ENCODE data around the gene ABCG5.

The ABCG5 gene

GRCh38 chr2:43810888-43811287 lies 27.8 kb downstream of the ABCG5 start:
- in situ Hi-C loops (cut with MboI; ENCODE audit: low sequenced_read_pairs) = no loop called here

- in situ Hi-C loops (cut with MboI; ENCODE audit: low sequenced_read_pairs) = no loop called here
Measured at GRCh38 chr2:43810452-43810851, 28.2 kb downstream of the ABCG5 start.

- in situ Hi-C loops (cut with MboI; ENCODE audit: low sequenced_read_pairs) = no loop called here
Measured at GRCh38 chr2:43806719-43807031, 32.0 kb downstream of the ABCG5 start.

GRCh38 chr2:43803113-43803512 lies 35.5 kb downstream of the ABCG5 start:
- in situ Hi-C loops (cut with MboI; ENCODE audit: low sequenced_read_pairs) = no loop called here

- in situ Hi-C loops (cut with MboI; ENCODE audit: low sequenced_read_pairs) = no loop called here
Measured at GRCh38 chr2:43802135-43802534, 36.5 kb downstream of the ABCG5 start.

- in situ Hi-C loops (cut with MboI; ENCODE audit: low sequenced_read_pairs) = no loop called here
Measured at GRCh38 chr2:43800894-43801293, 37.7 kb downstream of the ABCG5 start.

GRCh38 chr2:43798300-43798699 lies 40.3 kb downstream of the ABCG5 start:
- in situ Hi-C loops (cut with MboI; ENCODE audit: low sequenced_read_pairs) = no loop called here

- in situ Hi-C loops (cut with MboI; ENCODE audit: low sequenced_read_pairs) = no loop called here
Measured at GRCh38 chr2:43796206-43796605, 42.4 kb downstream of the ABCG5 start.

- in situ Hi-C loops (cut with MboI; ENCODE audit: low sequenced_read_pairs) = no loop called here
Measured at GRCh38 chr2:43794956-43795355, 43.7 kb downstream of the ABCG5 start.

GRCh38 chr2:43792653-43793052 lies 46.0 kb downstream of the ABCG5 start:
- in situ Hi-C loops (cut with MboI; ENCODE audit: low sequenced_read_pairs) = no loop called here

- in situ Hi-C loops (cut with MboI; ENCODE audit: low sequenced_read_pairs) = no loop called here
Measured at GRCh38 chr2:43791035-43791765, 47.4 kb downstream of the ABCG5 start.

GRCh38 chr2:43790147-43790546 lies 48.5 kb downstream of the ABCG5 start:
- in situ Hi-C loops (cut with MboI; ENCODE audit: low sequenced_read_pairs) = no loop called here

- in situ Hi-C loops (cut with MboI; ENCODE audit: low sequenced_read_pairs) = no loop called here
Measured at GRCh38 chr2:43788646-43789045, 50.0 kb downstream of the ABCG5 start.

GRCh38 chr2:43787895-43788294 lies 50.7 kb downstream of the ABCG5 start:
- in situ Hi-C loops (cut with MboI; ENCODE audit: low sequenced_read_pairs) = no loop called here

- in situ Hi-C loops (cut with MboI; ENCODE audit: low sequenced_read_pairs) = no loop called here
Measured at GRCh38 chr2:43778233-43778632, 60.4 kb downstream of the ABCG5 start.

- in situ Hi-C loops (cut with MboI; ENCODE audit: low sequenced_read_pairs) = no loop called here
Measured at GRCh38 chr2:43777306-43777926, 61.2 kb downstream of the ABCG5 start.

GRCh38 chr2:43776324-43776723 lies 62.3 kb downstream of the ABCG5 start:
- in situ Hi-C loops (cut with MboI; ENCODE audit: low sequenced_read_pairs) = no loop called here

GRCh38 chr2:43774617-43775016 lies 64.0 kb downstream of the ABCG5 start:
- in situ Hi-C loops (cut with MboI; ENCODE audit: low sequenced_read_pairs) = no loop called here

- in situ Hi-C loops (cut with MboI; ENCODE audit: low sequenced_read_pairs) = no loop called here
Measured at GRCh38 chr2:43773876-43774613, 64.6 kb downstream of the ABCG5 start, which contains the start of gene DYNC2LI1. Gene DYNC2LI1, plus strand, starts transcription at chr2:43774039. Its CDS starts 100 bp downstream, at chr2:43774139.

- in situ Hi-C loops (cut with MboI; ENCODE audit: low sequenced_read_pairs) = no loop called here
Measured at GRCh38 chr2:43766006-43766405, 72.6 kb downstream of the ABCG5 start.

- in situ Hi-C loops (cut with MboI; ENCODE audit: low sequenced_read_pairs) = no loop called here
Measured at GRCh38 chr2:43764086-43764705, 74.4 kb downstream of the ABCG5 start.

GRCh38 chr2:43763091-43763490 lies 75.5 kb downstream of the ABCG5 start:
- in situ Hi-C loops (cut with MboI; ENCODE audit: low sequenced_read_pairs) = no loop called here

Data from hTERT RPE-1 (cell line).